ENCODE measurements around the gene HSF4. TPM values are rescaled to one million over a fixed set of nuclear protein-coding genes. Genes with fewer than 3 reads are reported as not detected.
"Not testable (repeated sequence)": the region's sequence is repeated elsewhere in the genome, so short reads cannot be mapped to it uniquely, and the experiment has no call there.

Gene HSF4
- polyA plus RNA-seq (2012; ENCODE audit: insufficient read depth, insufficient read length), result 57.4 TPM

GRCh38 chr16:67164599-67165061 is at the start of gene HSF4:
Gene HSF4 (plus strand): TSS chr16:67164745. CDS start chr16:67164812, 67 bp downstream.
- DNase-seq (ENCODE audit: low read depth, low spot score), result no peak
- H3K4me3 ChIP-seq (ENCODE audit: low read length), result peak within 1 kb of the TSS; percentile 24; the same call in 1 of the 2 replicates

GRCh38 chr16:67114793-67115192 is 49.8 kb upstream of the HSF4 start:
- DNase-seq (ENCODE audit: low read depth, low spot score), result no peak
- no peak overlapping the region for H3K4me3 ChIP-seq (ENCODE audit: low read length)

- H3K4me3 ChIP-seq (ENCODE audit: low read length), result no peak overlapping the region
- DNase-seq (ENCODE audit: low read depth, low spot score), result no peak
Observed at GRCh38 chr16:67115639-67116038, 48.9 kb upstream of the HSF4 start.

GRCh38 chr16:67116388-67117311 is 47.9 kb upstream of the HSF4 start:
- no peak for DNase-seq (ENCODE audit: low read depth, low spot score)

GRCh38 chr16:67117716-67118115 is 46.8 kb upstream of the HSF4 start:
- no peak overlapping the region for H3K4me3 ChIP-seq (ENCODE audit: low read length)
- DNase-seq (ENCODE audit: low read depth, low spot score), result no peak

More at GRCh38 chr16:67116388-67117311, 47.9 kb upstream of the HSF4 start:
- H3K4me3 ChIP-seq (ENCODE audit: low read length), result no peak overlapping the region

- H3K4me3 ChIP-seq (ENCODE audit: low read length), result no peak overlapping the region
- no peak for DNase-seq (ENCODE audit: low read depth, low spot score)
Observed at GRCh38 chr16:67120025-67120424, 44.5 kb upstream of the HSF4 start.

GRCh38 chr16:67122799-67123198 is 41.7 kb upstream of the HSF4 start:
- DNase-seq (ENCODE audit: low read depth, low spot score); H3K4me3 ChIP-seq (ENCODE audit: low read length): not testable (repeated sequence)

GRCh38 chr16:67128417-67128816 is 36.1 kb upstream of the HSF4 start:
- no peak for DNase-seq (ENCODE audit: low read depth, low spot score)
- no peak overlapping the region for H3K4me3 ChIP-seq (ENCODE audit: low read length)

- no peak for DNase-seq (ENCODE audit: low read depth, low spot score)
Observed at GRCh38 chr16:67128887-67129286, 35.7 kb upstream of the HSF4 start.

GRCh38 chr16:67129422-67129821 is 35.1 kb upstream of the HSF4 start:
- no peak overlapping the region for H3K4me3 ChIP-seq (ENCODE audit: low read length)
- DNase-seq (ENCODE audit: low read depth, low spot score), result no peak

More at GRCh38 chr16:67128887-67129286, 35.7 kb upstream of the HSF4 start:
- no peak overlapping the region for H3K4me3 ChIP-seq (ENCODE audit: low read length)

GRCh38 chr16:67137605-67138004 is 26.9 kb upstream of the HSF4 start:
- DNase-seq (ENCODE audit: low read depth, low spot score), result no peak
- H3K4me3 ChIP-seq (ENCODE audit: low read length), result no peak overlapping the region

GRCh38 chr16:67141391-67141790 is 23.2 kb upstream of the HSF4 start:
- DNase-seq (ENCODE audit: low read depth, low spot score), result no peak

GRCh38 chr16:67142342-67142741 is 22.2 kb upstream of the HSF4 start:
- DNase-seq (ENCODE audit: low read depth, low spot score), result no peak
- no peak overlapping the region for H3K4me3 ChIP-seq (ENCODE audit: low read length)

More at GRCh38 chr16:67141391-67141790, 23.2 kb upstream of the HSF4 start:
- no peak overlapping the region for H3K4me3 ChIP-seq (ENCODE audit: low read length)

- DNase-seq (ENCODE audit: low read depth, low spot score), result no peak
Observed at GRCh38 chr16:67144943-67145342, 19.6 kb upstream of the HSF4 start.

GRCh38 chr16:67145746-67146145 is 18.8 kb upstream of the HSF4 start:
- no peak for DNase-seq (ENCODE audit: low read depth, low spot score)
- no peak overlapping the region for H3K4me3 ChIP-seq (ENCODE audit: low read length)

More at GRCh38 chr16:67144943-67145342, 19.6 kb upstream of the HSF4 start:
- no peak overlapping the region for H3K4me3 ChIP-seq (ENCODE audit: low read length)

- DNase-seq (ENCODE audit: low read depth, low spot score), result no peak
Observed at GRCh38 chr16:67146523-67147357, 17.8 kb upstream of the HSF4 start.

GRCh38 chr16:67147437-67148140 is 17.0 kb upstream of the HSF4 start:
- no peak overlapping the region for H3K4me3 ChIP-seq (ENCODE audit: low read length)
- no peak for DNase-seq (ENCODE audit: low read depth, low spot score)

More at GRCh38 chr16:67146523-67147357, 17.8 kb upstream of the HSF4 start:
- no peak overlapping the region for H3K4me3 ChIP-seq (ENCODE audit: low read length)

- DNase-seq (ENCODE audit: low read depth, low spot score), result no peak
- H3K4me3 ChIP-seq (ENCODE audit: low read length), result no peak overlapping the region
Observed at GRCh38 chr16:67148221-67148620, 16.3 kb upstream of the HSF4 start.

Data from Jurkat, Clone E6-1 (cell line).